Lung (tissue), 12 donors: ENCODE measurements around the gene MDP1. TPM values are rescaled to one million over a fixed set of nuclear protein-coding genes. Genes with fewer than 3 reads are reported as not detected.
"Not testable (repeated sequence)": the region's sequence is repeated elsewhere in the genome, so short reads cannot be mapped to it uniquely, and the experiment has no call there.

ENCODE experiments used
- ATAC-seq: fragments of 200-7000 bp; cut with Tn5 transposase; one replicate; pipeline ENCODE4 v1.9.1; 2020; ENCODE audit warnings: moderate number of reproducible peaks; ENCODE audit not compliant: insufficient read depth, low FRiP score
- DNase-seq, 3 donors: peaks; one replicate each; pipeline ENCODE4 v3.0.0-alpha.2; 2013 to 2017
- H3K27ac ChIP-seq, 2 donors: one replicate each; pipeline ENCODE4 v1.5.1; 2013; ENCODE audit warnings: mild to moderate bottlenecking in 2 of 2, moderate library complexity in 2 of 2, control low read depth in 1 of 2, inconsistent platforms in 1 of 2, low read depth in 1 of 2, low read length in 1 of 2
- H3K27me3 ChIP-seq, 3 donors: one replicate each; pipeline ENCODE4 v1.5.1; 2013; ENCODE audit warnings: low read length in 2 of 3; ENCODE audit not compliant: control insufficient read depth in 3 of 3, insufficient read depth in 3 of 3
- H3K36me3 ChIP-seq, 4 donors: one replicate each; pipeline ENCODE4 v1.5.1; 2013; ENCODE audit warnings: low read length in 4 of 4, mild to moderate bottlenecking in 1 of 4, moderate library complexity in 1 of 4; ENCODE audit not compliant: control insufficient read depth in 4 of 4, insufficient read depth in 4 of 4
- H3K4me1 ChIP-seq, 5 donors: one replicate each; pipeline ENCODE4 v1.5.1; 2013; ENCODE audit warnings: low read length in 5 of 5, mild to moderate bottlenecking in 2 of 5, moderate library complexity in 1 of 5; ENCODE audit not compliant: control insufficient read depth in 5 of 5, insufficient read depth in 5 of 5
- H3K4me3 ChIP-seq: one replicate; pipeline ENCODE4 v1.5.1; 2013; ENCODE audit warnings: mild to moderate bottlenecking, control low read depth, moderate library complexity
- H3K9ac ChIP-seq, 2 donors: one replicate each; pipeline ENCODE4 v1.5.1; 2013; ENCODE audit warnings: low read length in 2 of 2, control low read depth in 1 of 2; ENCODE audit not compliant: insufficient read depth in 1 of 2
- H3K9me3 ChIP-seq, 4 donors: one replicate each; pipeline ENCODE4 v1.5.1; 2013; ENCODE audit warnings: low read length in 3 of 4, mild to moderate bottlenecking in 1 of 4, moderate library complexity in 1 of 4; ENCODE audit not compliant: control insufficient read depth in 4 of 4, insufficient read depth in 3 of 4
- WGBS, 2 donors: extraction: QIAGEN DNeasy Blood & Tissue Kit; methylation state at CpG; one replicate each; pipeline ENCODE4 v1.1.7; 2013; 5-methylcytosine and 5-hydroxymethylcytosine counted together
- polyA plus RNA-seq, 2 donors: library from polyadenylated mRNA; stranded (reverse); fragments of 200-250 nt; gene quantifications; one replicate each; pipeline ENCODE4 v1.2.1, GENCODE V29; 2013
- total RNA-seq, 2 donors: library from RNA; depleted of rRNA in 1 of 2; stranded (reverse); fragments of >200 nt in 1 of 2; gene quantifications; one replicate each; pipeline ENCODE4 v1.2.1, GENCODE V29; 2014 to 2021
- TF ChIP-seq, protein P1 (sequence below): IDR thresholded peaks from 2 replicates; pipeline ENCODE4 v1.5.1; 2012; ENCODE audit warnings: mild to moderate bottlenecking; ENCODE audit errors: control extremely low read depth, extremely low read depth
- donor health status: control.
- donor health status: control.
- donor health status: Bipolar disorder and iron deficiency.
- donor health status: healthy.
- donor health status: DM: yes; HTN: yes; CAD: no.

MDP1 gene
- total and polyA plus RNA-seq, 4 donors = 17.2 to 31.4 (median 22.8) TPM

DNA sequence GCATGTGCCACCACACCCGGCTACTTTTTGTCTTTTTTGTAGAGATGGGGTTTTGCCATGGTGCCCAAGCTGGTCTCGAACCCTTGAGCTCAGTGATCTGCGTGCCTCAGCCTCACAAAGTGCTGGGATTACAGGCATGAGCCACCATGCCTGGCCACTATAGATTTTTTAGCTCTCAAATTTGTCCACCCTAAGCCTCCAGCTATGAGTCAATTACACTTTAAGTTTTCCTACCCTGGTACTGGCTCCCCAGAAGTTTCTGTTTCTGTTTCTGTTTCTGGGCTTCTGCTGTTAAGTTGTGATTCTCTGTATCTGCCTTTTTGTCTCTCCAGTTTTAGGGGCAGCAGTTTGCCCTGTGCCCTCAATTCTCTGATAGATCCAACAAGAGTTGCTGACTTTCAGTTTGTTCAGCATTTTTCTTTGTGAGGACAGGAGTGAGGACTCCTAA is 30.9 kb upstream of the MDP1 start:
- no peak overlapping the region for H3K4me3 ChIP-seq
- TF ChIP-seq, protein P1, sequence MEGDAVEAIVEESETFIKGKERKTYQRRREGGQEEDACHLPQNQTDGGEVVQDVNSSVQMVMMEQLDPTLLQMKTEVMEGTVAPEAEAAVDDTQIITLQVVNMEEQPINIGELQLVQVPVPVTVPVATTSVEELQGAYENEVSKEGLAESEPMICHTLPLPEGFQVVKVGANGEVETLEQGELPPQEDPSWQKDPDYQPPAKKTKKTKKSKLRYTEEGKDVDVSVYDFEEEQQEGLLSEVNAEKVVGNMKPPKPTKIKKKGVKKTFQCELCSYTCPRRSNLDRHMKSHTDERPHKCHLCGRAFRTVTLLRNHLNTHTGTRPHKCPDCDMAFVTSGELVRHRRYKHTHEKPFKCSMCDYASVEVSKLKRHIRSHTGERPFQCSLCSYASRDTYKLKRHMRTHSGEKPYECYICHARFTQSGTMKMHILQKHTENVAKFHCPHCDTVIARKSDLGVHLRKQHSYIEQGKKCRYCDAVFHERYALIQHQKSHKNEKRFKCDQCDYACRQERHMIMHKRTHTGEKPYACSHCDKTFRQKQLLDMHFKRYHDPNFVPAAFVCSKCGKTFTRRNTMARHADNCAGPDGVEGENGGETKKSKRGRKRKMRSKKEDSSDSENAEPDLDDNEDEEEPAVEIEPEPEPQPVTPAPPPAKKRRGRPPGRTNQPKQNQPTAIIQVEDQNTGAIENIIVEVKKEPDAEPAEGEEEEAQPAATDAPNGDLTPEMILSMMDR = no peak
- no peak for DNase-seq
- WGBS, 2 donors = 93 to 94% methylated on average over 3 of the region's 3 CpGs
- peaks cover 0 to 7% (median 2%) of the 10 kb centered on the region in 5 donors for H3K4me1 ChIP-seq
- H3K9me3 ChIP-seq = no peaks in the 10 kb centered on the region
- ATAC-seq = no peak
- no peak overlapping the region for H3K9ac ChIP-seq
- no peak overlapping the region for H3K27ac ChIP-seq
- peaks cover 0 to 2% (median 0%) of the 10 kb centered on the region in 4 donors for H3K36me3 ChIP-seq
- H3K27me3 ChIP-seq = no peaks in the 10 kb centered on the region

DNA sequence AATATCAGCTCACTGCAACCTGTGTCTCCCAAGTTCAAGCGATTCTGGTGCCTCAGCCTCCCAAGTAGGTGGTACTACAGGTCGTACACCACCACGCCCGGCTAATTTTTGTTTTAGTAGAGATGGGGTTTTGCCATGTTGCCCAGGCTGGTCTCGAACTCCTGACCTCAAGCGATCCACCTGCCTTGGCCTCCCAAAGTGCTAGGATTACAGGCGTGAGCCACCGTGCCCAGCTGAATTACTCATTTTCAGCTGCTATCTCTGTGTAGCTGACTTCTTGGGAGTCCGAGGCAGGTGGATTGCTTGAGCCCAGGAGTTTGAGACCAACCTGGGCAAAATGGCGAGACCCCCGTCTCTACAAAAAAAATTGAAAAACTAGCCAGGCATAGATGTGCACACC is 29.5 kb upstream of the MDP1 start:
- H3K9ac ChIP-seq, H3K4me3 ChIP-seq, H3K27ac ChIP-seq, DNase-seq, H3K9me3 ChIP-seq, ATAC-seq, H3K27me3 ChIP-seq: not testable (repeated sequence)
- peaks cover 0 to 14% (median 7%) of the 10 kb centered on the region in 4 donors for H3K36me3 ChIP-seq
- WGBS, 2 donors = 96 to 97% methylated on average over 11 of the region's 11 CpGs
- H3K4me1 ChIP-seq = peaks cover 4 to 14% (median 9%) of the 10 kb centered on the region in 5 donors

- TF ChIP-seq, protein P1 = no peak
- WGBS, 2 donors = 31 to 41% methylated on average over 10 of the region's 10 CpGs
- peaks cover 5 to 32% (median 20%) of the 10 kb centered on the region in 4 donors for H3K36me3 ChIP-seq
- peak overlapping the region; percentile 50 to 65 for H3K9ac ChIP-seq
- no peaks in the 10 kb centered on the region for H3K27me3 ChIP-seq
- no peaks in the 10 kb centered on the region for H3K9me3 ChIP-seq
- no peak overlapping the region for H3K4me3 ChIP-seq
- H3K4me1 ChIP-seq = peaks cover 9 to 19% (median 11%) of the 10 kb centered on the region in 5 donors
- no peak for ATAC-seq
- no peak for DNase-seq
- peak overlapping the region; percentile 92 to 96 for H3K27ac ChIP-seq
Observed at GRCh38 chr14:24243336-24243836, 27.5 kb upstream of the MDP1 start.

- peak overlapping the region; percentile 69 to 97 for H3K9ac ChIP-seq
- TF ChIP-seq, protein P1 = peak; percentile 29
- peak; percentile 94 to 96 (median 95) for DNase-seq
- peak; percentile 93 for ATAC-seq
- no peaks in the 10 kb centered on the region for H3K27me3 ChIP-seq
- H3K36me3 ChIP-seq = peaks cover 5 to 41% (median 27%) of the 10 kb centered on the region in 4 donors
- peak overlapping the region; percentile 92 to 96 for H3K27ac ChIP-seq
- H3K4me3 ChIP-seq = peak overlapping the region; percentile 78
- 2 to 4% methylated on average over 39 of the region's 39 CpGs for WGBS, 2 donors
- peaks cover 9 to 19% (median 11%) of the 10 kb centered on the region in 5 donors for H3K4me1 ChIP-seq
- no peaks in the 10 kb centered on the region for H3K9me3 ChIP-seq
Observed at GRCh38 chr14:24241829-24242443, 26.1 kb upstream of the MDP1 start.
